Activated CD4-positive, CD25-positive, alpha-beta regulatory T cell (primary cell): ENCODE measurements around the gene LCE4A.
"Not testable (repeated sequence)": the region's sequence is repeated elsewhere in the genome, so short reads cannot be mapped to it uniquely, and the experiment has no call there.

Experiments
- DNase-seq, 4 experiments: peaks; one replicate each; lab custom pipeline; 2025; lab: John Stamatoyannopoulos, UW

LCE4A gene, protein sequence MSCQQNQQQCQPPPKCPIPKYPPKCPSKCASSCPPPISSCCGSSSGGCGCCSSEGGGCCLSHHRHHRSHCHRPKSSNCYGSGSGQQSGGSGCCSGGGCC

GRCh38 chr1:152707860-152708259 lies at the start of gene LCE4A:
LCE4A (plus strand) TSS chr1:152708160; CDS start chr1:152709076, 916 bp downstream.
- no peak for DNase-seq

GRCh38 chr1:152658649-152659048 lies 49.3 kb upstream of the LCE4A start:
- DNase-seq = no peak

DNA sequence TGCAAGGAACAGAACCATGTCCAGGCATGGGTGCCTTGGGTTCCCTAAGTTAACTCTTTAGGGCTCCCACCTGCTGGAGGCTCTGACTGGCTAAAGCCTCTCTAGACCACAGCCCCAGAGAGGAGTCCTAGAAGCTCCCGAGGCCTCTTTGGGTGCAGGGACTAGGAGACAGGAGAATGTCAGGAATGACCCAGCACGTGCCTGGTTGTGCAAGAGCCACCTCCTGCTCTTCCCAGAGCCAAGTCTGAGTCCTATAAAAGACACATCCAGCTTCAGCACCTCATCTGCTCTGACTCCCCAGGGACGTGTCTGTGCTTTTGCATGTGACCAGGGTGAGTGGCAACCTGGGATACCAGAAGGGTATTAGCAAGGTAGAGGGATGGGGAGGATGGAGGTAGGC lies 44.9 kb upstream of the LCE4A start, which contains the start of gene LCE2D:
Gene LCE2D, plus strand, starts transcription at position 283 of the 400 bp plus-strand sequence. CDS start 726 bp downstream, outside the sequence.
- no peak for DNase-seq

DNA sequence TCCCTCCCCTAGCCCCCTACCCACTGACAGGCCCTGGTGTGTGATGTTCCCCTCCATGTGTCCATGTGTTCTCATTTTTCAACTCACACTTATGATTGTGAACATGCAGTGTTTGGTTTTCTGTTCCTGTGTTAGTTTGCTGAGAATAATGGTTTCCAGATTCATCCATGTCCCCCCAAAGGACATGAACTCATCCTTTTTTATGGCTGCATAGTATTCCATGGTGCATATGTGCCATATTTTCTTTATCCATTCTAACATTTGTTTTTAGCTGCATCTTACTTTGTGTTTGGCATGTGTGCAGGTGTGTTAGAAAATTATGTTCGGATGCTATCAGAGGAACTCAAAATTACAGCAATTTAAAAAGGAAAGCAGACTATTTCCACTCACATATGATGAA lies 41.8 kb upstream of the LCE4A start:
- not testable (repeated sequence) for DNase-seq

GRCh38 chr1:152667648-152668047 lies 40.3 kb upstream of the LCE4A start:
- DNase-seq = no peak

GRCh38 chr1:152673016-152673415 lies 34.9 kb upstream of the LCE4A start:
- DNase-seq = no peak

DNA sequence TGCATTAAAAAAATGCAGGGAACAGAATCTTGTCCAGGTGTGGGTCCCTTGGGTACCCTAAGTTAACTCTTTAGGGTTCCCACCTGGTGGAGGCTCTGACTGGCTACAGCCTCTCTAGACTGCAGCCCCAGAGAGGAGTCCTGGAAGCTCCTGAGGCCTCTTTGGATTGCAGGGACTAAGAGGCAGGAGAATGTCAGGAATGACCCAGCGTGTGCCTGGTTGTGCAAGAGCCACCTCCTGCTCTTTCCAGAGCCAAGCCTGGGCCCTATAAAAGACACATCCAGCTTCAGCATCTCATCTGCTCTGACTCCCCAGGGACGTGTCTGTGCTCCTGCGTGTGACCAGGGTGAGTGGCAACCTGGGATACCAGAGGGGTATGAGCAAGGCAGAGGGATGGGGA lies 33.0 kb upstream of the LCE4A start, which contains the start of gene LCE2C:
Gene LCE2C, plus strand, starts transcription at position 297 of the 400 bp plus-strand sequence. CDS start 737 bp downstream, outside the sequence.
- DNase-seq = not testable (repeated sequence)

GRCh38 chr1:152679459-152679858 lies 28.5 kb upstream of the LCE4A start:
- DNase-seq = no peak

DNA sequence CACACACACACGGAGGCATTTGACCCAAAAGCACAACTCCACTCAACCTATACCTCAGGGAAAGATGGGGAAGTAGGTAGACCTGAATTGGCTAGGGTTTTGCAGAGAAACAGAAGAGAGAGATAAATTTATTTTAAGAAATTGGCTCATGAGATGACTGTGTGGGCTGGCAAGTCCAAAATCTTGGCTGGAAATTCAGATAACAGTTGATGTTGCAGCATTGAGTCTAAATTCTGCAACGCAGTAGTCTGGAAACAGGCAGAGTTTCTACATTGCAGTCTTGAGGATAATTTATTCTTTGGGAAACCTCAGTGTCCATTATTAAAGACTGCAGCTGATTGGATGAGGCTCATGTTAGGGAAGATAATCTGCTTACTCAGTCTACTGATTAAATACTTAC lies 26.3 kb upstream of the LCE4A start:
- DNase-seq = no peak

DNA sequence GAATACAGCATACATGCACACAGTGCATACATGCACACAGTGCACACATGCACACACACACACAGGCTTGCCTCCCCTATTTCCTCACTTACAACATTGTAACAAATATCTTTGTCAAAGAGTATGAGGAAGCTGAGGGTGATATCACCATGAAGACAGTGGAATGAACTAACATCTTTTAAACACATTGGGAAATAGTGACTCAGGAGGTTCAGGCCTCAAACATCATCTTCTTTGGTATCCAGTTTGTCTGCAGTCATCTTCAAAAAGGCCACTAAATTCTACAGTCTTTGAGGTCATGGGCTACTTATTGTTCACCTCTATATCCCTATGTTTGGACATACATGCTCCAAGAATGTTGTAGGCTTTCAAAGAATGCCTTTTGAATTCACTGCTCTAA lies 24.1 kb upstream of the LCE4A start:
- DNase-seq = no peak

- not testable (repeated sequence) for DNase-seq
Observed at GRCh38 chr1:152685823-152686222, 22.1 kb upstream of the LCE4A start, which contains the start of gene LCE2B. LCE2B (plus strand) TSS chr1:152686123; CDS start chr1:152686844, 721 bp downstream.

GRCh38 chr1:152697701-152698600 lies 10.0 kb upstream of the LCE4A start, which contains the start of gene LCE2A:
LCE2A (plus strand) TSS chr1:152698345; CDS start chr1:152698902, 557 bp downstream.
- no peak for DNase-seq

DNA sequence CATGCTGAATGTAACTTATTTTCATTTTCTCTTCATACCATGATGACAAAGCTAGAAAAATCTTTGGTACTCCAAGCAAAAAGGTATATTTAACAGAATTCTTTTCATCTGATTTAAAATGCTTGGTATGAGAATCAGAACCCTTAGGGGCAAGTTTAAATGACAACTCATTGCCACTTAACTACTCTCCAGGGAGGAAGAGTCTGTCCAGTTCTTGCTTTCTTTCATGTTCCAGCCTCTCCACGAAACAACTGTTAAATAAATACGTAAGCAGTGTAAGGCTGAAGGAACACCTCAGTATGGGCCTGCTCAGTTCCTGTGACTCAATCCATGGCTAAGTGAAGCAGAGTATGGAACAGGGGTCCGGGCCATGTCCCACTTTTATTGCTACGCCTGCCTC lies 8.2 kb upstream of the LCE4A start:
- no peak for DNase-seq

GRCh38 chr1:152718238-152718637 lies 10.3 kb downstream of the LCE4A start:
- DNase-seq = no peak

DNA sequence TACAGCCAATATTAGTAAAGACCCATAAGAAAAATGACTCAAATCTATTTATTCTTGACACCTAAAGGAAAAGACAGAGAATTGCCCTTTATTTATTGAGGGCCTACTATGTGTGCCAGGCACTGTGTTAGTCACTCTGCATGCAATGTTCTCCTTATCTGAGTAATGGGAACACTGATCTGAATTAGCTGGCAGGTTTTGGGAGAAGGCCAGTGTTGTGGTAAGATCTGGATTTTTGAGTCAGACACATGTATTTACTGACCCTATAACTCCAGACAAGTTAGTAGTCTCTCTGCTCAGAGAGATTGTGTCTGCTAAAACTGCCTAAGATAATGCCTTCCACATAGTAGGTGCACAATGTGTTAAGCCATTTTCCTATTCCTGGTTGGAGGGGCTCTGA lies 17.3 kb downstream of the LCE4A start:
- DNase-seq = no peak

GRCh38 chr1:152728986-152729385 lies 21.0 kb downstream of the LCE4A start:
- DNase-seq = no peak

DNA sequence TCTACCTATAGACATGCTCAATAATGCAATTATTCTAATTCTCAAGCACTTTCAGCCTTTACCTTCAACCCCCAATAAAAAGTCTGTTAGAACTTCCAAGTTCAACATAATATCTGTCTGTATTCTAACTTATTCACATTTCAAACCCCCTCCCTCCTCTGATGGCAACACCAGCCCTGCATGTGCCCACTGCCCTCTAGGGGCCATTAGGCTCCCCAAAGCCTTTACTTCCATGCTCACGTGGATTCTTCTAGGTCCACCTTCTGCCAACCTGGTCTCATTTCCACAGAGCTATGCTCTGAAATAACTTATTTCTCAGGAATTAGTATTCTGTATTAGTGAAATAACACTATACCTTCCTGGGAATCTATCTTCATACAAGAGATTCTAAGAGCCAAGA lies 27.7 kb downstream of the LCE4A start:
- no peak for DNase-seq

DNA sequence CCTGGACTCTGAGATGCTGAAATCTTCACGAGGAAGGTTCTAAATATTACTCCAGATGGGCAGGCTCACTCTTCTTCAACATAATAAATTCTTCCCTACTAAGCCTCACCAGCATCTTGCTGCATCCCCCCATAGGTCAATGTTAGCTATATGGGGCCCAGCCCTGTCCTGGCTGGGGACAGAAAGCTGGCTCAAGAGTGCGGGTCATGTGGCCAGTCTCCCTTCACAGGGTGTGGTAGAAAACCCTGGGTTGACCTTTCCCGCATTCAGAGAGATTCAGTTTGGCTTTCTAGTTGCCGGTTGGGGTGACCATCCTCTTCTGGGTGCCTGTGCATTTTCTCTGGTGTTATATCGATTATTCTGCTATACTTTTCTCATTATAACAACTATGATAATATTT lies 30.0 kb downstream of the LCE4A start:
- no peak for DNase-seq

DNA sequence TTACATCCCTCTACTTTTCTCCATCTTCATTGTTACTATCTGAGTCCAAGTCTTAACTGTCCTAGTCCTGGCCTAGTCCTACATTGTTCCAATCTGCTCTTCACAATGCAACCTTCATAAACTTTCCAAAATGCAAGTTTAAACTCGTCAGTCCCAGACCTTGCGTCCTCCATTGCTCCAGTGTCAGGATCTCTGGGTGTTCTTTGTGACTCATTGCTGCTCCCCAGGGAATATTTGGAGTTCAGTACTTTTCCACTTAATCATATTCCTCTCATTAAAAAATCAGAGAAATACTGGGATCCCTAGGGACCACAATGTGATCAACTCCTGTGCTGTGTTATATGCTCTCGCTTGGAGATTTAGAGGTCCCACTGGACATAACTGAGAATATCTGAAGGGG lies 31.9 kb downstream of the LCE4A start:
- no peak for DNase-seq

DNA sequence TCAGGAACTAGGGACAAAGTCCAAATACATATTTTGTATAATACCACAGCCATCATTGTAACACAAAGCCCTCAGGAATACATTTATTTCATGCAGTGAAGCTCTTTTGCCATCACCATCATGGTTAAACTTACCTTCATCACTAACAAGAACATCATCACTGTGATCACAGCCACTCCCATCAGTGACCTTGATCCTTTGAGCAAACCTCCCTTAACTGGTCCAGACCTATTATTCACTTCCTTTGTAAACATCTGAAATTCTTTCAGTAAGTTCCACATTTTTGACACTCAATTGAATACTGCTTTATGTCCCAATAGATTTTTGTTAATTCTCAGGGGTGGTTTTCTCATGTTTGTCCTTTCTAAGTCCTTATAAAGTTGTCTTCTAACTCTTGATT lies 33.7 kb downstream of the LCE4A start:
- DNase-seq = no peak

GRCh38 chr1:152743371-152744145 lies 35.6 kb downstream of the LCE4A start:
- DNase-seq = no peak

DNA sequence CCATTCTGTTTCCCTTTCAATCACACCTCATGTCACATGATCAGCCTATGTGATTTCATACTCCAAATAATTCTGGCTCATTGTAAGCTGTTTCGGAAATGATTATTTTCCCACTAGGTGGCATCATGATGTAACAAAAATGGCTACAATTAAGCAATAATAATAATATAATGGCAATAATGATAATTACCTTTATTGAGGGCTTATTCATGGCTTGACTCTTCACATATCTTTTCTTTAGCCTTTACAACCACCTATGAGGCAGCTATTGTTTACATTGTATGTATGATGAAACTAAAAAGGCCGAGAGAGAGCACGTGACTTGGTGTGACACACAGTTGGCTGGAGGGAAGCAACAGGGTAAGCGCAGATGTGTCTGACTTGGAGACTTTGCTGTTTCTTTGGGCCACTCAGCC lies 37.3 kb downstream of the LCE4A start:
- no peak for DNase-seq
